ENCODE results near the gene PTPRK.

DNA sequence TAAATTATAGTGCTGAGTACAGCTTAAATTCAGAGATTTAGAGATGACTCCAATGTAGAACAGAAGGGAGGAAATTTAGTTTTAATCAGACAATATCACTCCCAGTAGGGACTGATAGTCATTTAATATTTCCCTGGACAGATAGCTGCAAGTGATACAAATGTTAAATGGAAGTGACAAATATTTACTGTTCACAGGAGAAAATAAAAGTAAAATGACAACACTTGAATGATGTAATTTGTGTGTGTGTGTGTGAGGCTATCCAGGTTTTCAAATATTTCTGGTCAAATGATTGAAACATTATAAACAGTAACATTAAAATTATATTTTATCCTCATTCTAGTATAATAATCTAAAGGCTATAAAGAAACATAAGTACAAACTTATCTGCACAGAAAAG lies 399.2 kb downstream of the PTPRK start:
- no peak for TF ChIP-seq CTCF (IDR thresholded peaks at IDR 0.05; ENCODE audit: low read length)
- TF ChIP-seq EZH2 (IDR thresholded peaks at IDR 0.05; ENCODE audit: borderline replicate concordance, low read length): no peak
